Testis (tissue), 3 donors: ENCODE measurements around the gene TNNI3K. TPM values are rescaled to one million over a fixed set of nuclear protein-coding genes. Genes with fewer than 3 reads are reported as not detected.

Source experiments
- DNase-seq: peaks from one replicate; pipeline ENCODE4 v3.0.0-alpha.2; 2019
- H3K27ac ChIP-seq, 2 donors: fragments of 200-600 bp; sonication (generic); one replicate each; pipeline ENCODE4 v1.5.1; 2019
- H3K27me3 ChIP-seq: fragments of 200-600 bp; sonication (generic); one replicate; pipeline ENCODE4 v1.5.1; 2019
- H3K36me3 ChIP-seq: fragments of 200-600 bp; sonication (generic); one replicate; pipeline ENCODE4 v1.5.1; 2017; ENCODE audit warnings: low read depth; ENCODE audit errors: missing control alignments
- H3K4me1 ChIP-seq: fragments of 200-600 bp; sonication (generic); one replicate; pipeline ENCODE4 v1.5.1; 2019
- H3K4me3 ChIP-seq, 2 donors: fragments of 200-600 bp; sonication (generic); one replicate each; pipeline ENCODE4 v1.5.1; 2017 to 2019
- H3K9me3 ChIP-seq: fragments of 200-600 bp; sonication (generic); one replicate; pipeline ENCODE4 v1.5.1; 2017
- CTCF ChIP-seq, 3 experiments: fragments of 450-650 bp in 2 of 3; fragments of 200-600 bp in 1 of 3; sonication (generic) in 1 of 3; IDR thresholded peaks; one replicate each; pipeline ENCODE4 v1.5.1; 2016 to 2019; ENCODE audit warnings: antibody characterized with exemption in 3 of 3, mild to moderate bottlenecking in 2 of 3, moderate library complexity in 1 of 3
- POLR2A ChIP-seq: fragments of 450-650 bp; IDR thresholded peaks from one replicate; pipeline ENCODE4 v1.6.1; 2017; ENCODE audit warnings: antibody characterized with exemption, mild to moderate bottlenecking, moderate library complexity
- WGBS, 2 donors: methylation state at CpG; one replicate each; pipeline ENCODE4 v1.1.5; 2018; 5-methylcytosine and 5-hydroxymethylcytosine counted together
- intact Hi-C: fragments of 100-400 bp; cut with DNase I; formaldehyde crosslinking; loops from one replicate; pipeline ENCODE4 v1.15.1; 2023; ENCODE audit warnings: low total_unique reads
- polyA plus RNA-seq: library from polyadenylated mRNA; stranded (reverse); fragments of 350-450 nt; fragmentation: Illumina TruSeq; extraction: RNeasy Lipid Tissue Mini Kit (QIAGEN cat#74804); gene quantifications from one replicate; pipeline ENCODE4 v1.2.3, GENCODE V29; 2014; ENCODE audit warnings: low read depth, low replicate concordance; ENCODE audit not compliant: insufficient read depth
- total RNA-seq, 2 donors: library from RNA; depleted of rRNA; stranded (reverse); fragments of >200 nt; gene quantifications; one replicate each; pipeline ENCODE4 v1.2.3, GENCODE V29; 2016

The TNNI3K gene
- total and polyA plus RNA-seq, 3 donors from 2014 or later, result 6.4 to 6.8 (median 6.5) TPM

GRCh38 chr1:74324684-74325448 lies 89.7 kb downstream of the TNNI3K start:
- Histone ChIP-seq H3K4me3 (no peak overlapping the region), H3K9me3 (no peaks in the 10 kb centered on the region), H3K4me1 (no peaks in the 10 kb centered on the region), H3K27ac (no peak overlapping the region), H3K36me3 (no peaks in the 10 kb centered on the region), H3K27me3 (no peaks in the 10 kb centered on the region)
- DNase-seq, result no peak
- 81 to 82% methylated on average over 6 of the region's 6 CpGs for WGBS, 2 donors
- intact Hi-C loops, result no loop called here
- TF ChIP-seq POLR2A, result no peak
- TF ChIP-seq CTCF (IDR thresholded peaks at IDR 0.05), result no peak

GRCh38 chr1:74328851-74329250 lies 93.7 kb downstream of the TNNI3K start:
- H3K36me3 ChIP-seq, result no peaks in the 10 kb centered on the region

GRCh38 chr1:74333244-74333643 lies 98.1 kb downstream of the TNNI3K start:
- 90 to 92% methylated on average over 2 of the region's 2 CpGs for WGBS, 2 donors
- intact Hi-C loops, result no loop called here

More at GRCh38 chr1:74328851-74329250, 93.7 kb downstream of the TNNI3K start:
- H3K27me3 ChIP-seq, result no peaks in the 10 kb centered on the region
- DNase-seq, result no peak
- no peaks in the 10 kb centered on the region for H3K4me1 ChIP-seq
- intact Hi-C loops, result no loop called here
- H3K9me3 ChIP-seq, result no peaks in the 10 kb centered on the region
- no peak overlapping the region for H3K4me3 ChIP-seq
- H3K27ac ChIP-seq, result no peak overlapping the region
- TF ChIP-seq POLR2A, result no peak
- no peak for TF ChIP-seq CTCF (IDR thresholded peaks at IDR 0.05)

GRCh38 chr1:74334147-74334546 lies 99.0 kb downstream of the TNNI3K start:
- Histone ChIP-seq H3K36me3 (no peaks in the 10 kb centered on the region), H3K4me1 (no peaks in the 10 kb centered on the region), H3K4me3 (no peak overlapping the region), H3K27me3 (no peaks in the 10 kb centered on the region), H3K27ac (no peak overlapping the region), H3K9me3 (no peaks in the 10 kb centered on the region)
- no peak for TF ChIP-seq POLR2A
- TF ChIP-seq CTCF (IDR thresholded peaks at IDR 0.05), result no peak
- intact Hi-C loops, result no loop called here
- DNase-seq, result no peak

More at GRCh38 chr1:74333244-74333643, 98.1 kb downstream of the TNNI3K start:
- no peak overlapping the region for H3K27ac ChIP-seq
- no peak for DNase-seq
- H3K4me3 ChIP-seq, result no peak overlapping the region
- no peaks in the 10 kb centered on the region for H3K36me3 ChIP-seq
- H3K9me3 ChIP-seq, result no peaks in the 10 kb centered on the region
- no peaks in the 10 kb centered on the region for H3K27me3 ChIP-seq
- H3K4me1 ChIP-seq, result no peaks in the 10 kb centered on the region
- TF ChIP-seq CTCF (IDR thresholded peaks at IDR 0.05) (no peak), POLR2A (no peak)

GRCh38 chr1:74340656-74341055 lies 105.5 kb downstream of the TNNI3K start:
- H3K9me3 ChIP-seq, result no peaks in the 10 kb centered on the region
- no peaks in the 10 kb centered on the region for H3K27me3 ChIP-seq
- H3K4me3 ChIP-seq, result no peak overlapping the region
- no peaks in the 10 kb centered on the region for H3K36me3 ChIP-seq
- TF ChIP-seq POLR2A, result no peak
- TF ChIP-seq CTCF (IDR thresholded peaks at IDR 0.05), result no peak
- DNase-seq, result no peak
- H3K4me1 ChIP-seq, result no peaks in the 10 kb centered on the region
- no peak overlapping the region for H3K27ac ChIP-seq
- intact Hi-C loops, result no loop called here
- WGBS, 2 donors, result 52 to 66% methylated on average over 2 of the region's 2 CpGs
